ENCODE measurements around the gene AGAP2.
"Not testable (repeated sequence)": the region's sequence is repeated elsewhere in the genome, so short reads cannot be mapped to it uniquely, and the experiment has no call there.

AGAP2 gene

DNA sequence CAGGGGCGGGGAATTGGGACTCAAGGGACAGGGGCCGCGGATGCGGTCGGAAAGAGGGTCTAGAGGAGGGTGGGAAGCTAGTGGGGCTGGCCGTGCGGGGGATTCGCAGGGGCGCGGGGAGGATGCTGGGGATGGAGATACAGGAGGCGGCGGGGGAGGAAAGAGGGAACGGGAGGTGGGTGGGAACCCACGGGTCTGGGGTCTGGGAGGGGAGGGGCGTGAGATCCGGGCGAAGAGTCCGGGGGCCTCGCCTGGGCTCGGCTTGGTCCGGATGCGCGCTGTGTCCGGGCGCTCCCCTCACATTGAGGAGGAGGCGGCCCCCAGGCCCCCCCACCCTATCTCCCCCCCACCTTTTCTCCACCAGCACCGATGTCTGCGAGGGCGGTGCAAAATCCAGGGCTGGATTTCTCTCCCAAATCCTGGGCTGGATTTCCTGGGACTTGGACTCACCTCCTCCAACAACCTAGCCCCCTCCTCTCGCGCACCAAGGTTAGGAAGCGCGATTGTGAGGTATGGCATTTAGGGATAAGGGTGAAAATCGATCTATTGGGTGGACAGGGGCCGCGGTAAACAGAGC lies at the start of gene AGAP2:
TSS of gene AGAP2 (minus strand) at position 82 of the 577 bp plus-strand sequence. CDS start 496 bp downstream, outside the sequence.
- DNase-seq = no peak

DNA sequence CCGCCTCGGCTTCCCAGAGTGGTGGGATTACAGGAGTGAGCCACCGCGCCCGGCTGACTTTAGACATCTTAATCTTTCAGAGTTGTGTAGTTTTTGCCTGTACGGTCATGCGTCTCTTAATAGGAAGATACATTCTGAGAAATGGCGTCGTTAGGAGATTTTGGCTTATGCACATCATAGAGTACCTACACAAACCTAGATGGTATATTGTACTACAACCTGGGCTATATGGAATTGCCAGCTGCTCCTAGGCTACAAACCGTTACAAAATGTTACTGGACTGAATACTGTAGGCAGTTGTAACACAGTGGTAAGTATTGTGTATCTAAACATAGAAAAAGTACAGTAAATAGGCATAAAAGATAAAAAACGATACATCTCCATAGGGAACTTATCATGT lies 45.3 kb upstream of the AGAP2 start:
- DNase-seq = no peak

DNA sequence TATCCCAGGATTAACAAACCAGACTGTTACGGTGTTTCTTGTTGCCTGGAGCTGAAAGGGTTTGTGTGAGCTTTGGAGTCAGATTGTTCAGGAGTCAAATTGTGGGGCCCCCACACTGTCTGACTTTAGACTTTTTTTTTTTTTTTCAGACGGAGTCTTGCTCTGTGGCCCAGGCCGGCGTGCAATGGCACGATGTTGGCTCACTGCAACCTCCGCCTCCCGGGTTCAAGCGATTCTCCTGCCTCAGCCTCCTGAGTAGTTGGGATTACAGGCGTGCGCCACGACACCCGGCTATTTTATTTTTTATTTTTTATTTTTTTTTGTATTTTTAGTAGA lies 44.9 kb upstream of the AGAP2 start:
- no peak for DNase-seq

DNA sequence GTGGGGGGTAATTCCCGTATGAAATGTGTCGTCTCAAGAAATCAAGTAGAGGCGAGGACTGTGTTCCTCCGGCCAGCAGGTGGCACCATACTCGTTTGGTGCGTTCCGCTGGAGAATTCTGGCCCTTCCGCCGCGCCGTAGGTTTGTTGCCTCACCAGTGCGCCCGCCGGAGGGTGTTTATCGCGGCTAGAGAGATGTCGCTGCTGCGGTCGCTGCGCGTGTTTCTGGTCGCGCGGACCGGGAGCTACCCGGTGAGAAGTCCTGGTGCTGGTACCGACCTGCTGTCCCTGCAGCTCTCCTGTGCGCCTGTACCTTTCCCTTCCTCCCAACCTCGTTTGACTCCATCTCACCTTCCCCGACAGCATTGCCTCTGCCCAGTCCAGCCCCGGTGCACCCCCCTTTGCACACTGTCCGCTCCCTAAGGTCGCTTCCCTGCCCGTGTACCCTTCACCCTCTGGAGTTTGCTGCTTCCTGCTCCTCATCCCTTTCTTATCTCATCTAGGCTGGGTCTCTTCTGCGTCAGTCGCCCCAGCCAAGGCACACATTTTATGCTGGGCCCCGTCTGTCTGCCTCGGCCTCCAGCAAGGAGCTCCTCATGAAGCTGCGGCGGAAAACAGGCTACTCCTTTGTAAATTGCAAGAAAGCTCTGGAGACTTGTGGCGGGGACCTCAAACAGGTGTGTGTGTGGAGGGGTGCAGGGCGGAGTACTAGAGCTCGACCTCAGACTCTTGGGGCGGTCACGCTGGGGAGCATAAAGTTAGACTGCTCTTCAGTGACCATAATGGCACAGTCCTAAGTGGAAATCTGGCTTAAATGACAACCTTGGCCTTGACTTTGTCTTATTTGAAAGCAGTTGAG lies 44.3 kb upstream of the AGAP2 start, which contains the start of gene TSFM:
TSS of gene TSFM (plus strand) at position 180 of the 858 bp plus-strand sequence. CDS start at position 195, 15 bp downstream.
- peak; percentile 83 for DNase-seq

DNA sequence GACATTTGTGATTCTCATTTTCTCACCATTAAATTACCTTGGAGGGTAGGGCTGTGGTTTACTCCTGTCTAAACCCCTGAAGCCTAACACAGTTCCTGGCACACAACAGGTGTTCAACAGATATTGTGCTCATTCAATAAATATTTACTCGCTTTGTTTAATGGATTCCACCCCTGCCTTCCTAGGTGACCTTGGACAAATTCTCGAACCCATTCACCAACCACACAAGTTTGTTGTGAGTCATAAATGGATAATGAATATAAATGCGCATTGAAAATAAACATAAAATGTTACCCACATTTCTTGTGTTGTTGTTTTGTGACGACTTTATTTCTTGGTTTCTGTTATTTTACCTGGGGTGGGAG lies 43.7 kb upstream of the AGAP2 start:
- DNase-seq = no peak

DNA sequence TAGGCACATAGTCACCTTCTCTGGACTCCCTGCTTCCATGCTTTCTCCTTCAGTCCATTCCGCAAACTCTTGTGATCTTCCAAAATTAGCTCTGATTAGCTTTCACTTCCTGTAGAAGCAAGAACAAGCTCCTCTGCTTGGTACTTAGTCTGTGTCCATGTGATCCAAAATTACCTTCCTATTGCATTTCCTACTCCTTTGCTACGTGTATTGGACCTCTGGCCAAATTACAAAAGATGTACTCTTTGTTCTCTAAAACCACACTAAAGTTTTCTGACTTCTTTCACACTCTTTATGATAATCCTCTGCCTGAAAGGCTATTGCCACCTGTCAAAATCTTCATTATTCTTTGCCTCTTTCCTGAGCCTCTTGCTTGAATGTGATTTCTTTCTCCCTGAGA lies 43.3 kb upstream of the AGAP2 start:
- DNase-seq = no peak

DNA sequence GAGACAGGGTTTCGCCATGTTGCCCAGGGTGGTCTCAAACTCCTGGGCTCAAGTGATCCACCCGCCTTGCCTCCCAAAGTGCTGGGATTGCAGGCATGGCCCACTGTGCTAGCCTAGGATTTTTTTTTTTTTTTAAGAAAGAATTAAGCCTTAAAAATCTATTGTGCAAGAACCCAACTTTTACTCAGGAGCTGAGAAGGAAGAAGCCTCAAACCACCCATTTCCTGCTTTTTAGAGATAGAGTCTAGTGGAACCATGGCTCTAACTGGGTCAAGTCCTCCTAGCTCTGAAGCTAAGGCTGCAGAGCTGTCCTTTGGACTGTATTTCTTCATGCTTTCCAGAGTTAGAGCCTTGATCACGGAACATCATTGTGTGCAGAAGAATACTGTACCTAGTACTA lies 42.7 kb upstream of the AGAP2 start:
- DNase-seq = no peak

DNA sequence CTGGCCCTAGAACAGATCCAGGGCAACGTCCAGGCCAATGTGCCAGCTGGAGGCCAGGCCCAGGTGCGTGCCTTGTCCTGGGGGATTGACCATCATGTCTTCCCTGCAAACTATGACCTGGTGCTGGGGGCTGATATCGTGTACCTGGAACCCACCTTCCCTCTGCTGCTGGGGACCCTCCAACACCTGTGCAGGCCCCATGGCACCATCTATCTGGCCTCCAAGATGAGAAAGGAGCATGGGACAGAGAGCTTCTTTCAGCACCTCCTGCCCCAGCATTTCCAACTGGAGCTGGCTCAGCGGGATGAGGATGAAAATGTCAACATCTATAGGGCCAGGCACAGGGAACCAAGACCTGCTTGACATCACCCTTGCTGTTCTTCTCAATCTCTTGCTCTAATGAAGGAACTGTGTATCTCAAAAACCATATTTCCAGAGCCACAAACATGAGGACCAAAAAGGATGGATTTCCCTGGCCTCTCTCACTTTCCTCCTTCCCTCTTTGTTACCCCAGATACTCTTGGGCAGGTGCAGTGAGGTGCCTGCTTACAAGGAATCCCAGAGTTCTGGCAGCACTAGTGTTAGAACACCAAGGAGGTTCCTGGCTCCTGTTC lies 41.8 kb upstream of the AGAP2 start:
- no peak for DNase-seq

DNA sequence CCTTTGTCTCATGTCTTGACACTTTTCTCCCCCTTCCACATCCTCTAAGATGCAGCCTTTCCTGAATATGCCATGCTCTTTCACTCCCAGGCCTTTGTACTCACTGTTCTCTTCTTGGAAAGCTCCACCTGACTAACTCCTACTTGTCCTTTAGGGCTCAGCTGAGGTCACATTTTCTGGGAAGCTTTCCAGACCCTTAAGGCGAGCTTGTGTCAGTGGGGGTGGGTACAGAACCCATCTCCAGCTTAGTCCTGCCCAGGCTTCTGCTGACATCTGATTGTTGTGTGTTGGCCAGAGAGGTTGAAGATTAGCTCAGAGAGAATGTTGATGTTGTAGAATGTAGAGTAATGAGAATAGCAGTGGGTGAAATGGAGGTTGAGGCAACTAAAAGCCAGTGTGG lies 41.2 kb upstream of the AGAP2 start:
- no peak for DNase-seq

DNA sequence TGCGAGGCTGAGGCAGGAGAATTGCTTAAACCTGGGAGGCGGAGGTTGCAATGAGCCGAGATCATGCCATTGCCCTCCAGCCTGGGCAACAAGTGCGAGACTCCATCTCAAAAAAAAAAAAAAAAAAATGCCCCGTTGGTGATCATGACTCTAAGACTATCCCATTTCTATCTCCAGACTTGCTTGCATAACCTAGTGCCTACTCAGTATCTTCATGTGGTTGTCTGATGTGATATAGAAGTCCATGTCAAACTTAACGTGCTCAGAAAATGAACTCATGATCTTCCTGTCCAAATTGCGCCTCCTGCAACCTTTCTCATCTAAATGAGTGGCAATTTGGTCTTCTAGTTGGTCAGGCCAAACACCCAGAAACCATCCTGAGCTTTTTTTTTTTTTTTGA lies 39.4 kb upstream of the AGAP2 start:
- no peak for DNase-seq

DNA sequence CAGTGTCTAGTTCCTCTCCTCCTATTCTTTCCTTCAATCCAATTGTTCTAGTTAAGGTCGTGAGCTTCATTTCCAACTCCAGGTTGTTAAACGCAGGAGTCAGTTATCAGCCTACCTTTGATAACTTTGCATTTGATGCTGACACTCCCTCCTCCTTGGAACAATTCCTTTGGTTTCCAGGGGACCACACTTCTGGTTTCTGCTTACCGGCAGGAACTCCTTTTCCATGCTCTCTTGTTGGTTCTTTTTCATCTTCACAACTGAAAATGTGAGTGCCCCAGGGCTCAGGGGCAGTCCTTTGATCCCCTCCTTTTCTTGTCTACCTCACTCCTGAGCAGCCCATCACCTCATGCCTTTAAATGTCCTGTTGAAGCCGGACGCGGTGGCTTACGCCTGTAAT lies 38.8 kb upstream of the AGAP2 start:
- DNase-seq = no peak

DNA sequence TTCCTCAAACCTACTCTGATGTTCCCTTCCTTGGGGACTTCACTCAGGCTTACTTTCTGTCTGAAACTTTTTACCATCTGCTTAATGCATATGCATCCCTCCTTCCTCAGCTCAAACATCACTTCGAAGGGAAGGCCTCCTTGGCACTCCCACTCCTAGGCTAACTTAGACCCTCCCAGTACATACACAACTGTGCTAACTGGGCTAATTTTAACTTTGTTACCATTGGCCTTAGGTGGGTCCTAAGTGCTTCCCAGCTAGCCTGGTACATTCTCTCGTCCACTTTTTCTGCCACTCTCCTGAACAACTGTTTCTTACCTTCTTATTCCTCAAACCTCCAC lies 37.7 kb upstream of the AGAP2 start:
- DNase-seq = no peak

DNA sequence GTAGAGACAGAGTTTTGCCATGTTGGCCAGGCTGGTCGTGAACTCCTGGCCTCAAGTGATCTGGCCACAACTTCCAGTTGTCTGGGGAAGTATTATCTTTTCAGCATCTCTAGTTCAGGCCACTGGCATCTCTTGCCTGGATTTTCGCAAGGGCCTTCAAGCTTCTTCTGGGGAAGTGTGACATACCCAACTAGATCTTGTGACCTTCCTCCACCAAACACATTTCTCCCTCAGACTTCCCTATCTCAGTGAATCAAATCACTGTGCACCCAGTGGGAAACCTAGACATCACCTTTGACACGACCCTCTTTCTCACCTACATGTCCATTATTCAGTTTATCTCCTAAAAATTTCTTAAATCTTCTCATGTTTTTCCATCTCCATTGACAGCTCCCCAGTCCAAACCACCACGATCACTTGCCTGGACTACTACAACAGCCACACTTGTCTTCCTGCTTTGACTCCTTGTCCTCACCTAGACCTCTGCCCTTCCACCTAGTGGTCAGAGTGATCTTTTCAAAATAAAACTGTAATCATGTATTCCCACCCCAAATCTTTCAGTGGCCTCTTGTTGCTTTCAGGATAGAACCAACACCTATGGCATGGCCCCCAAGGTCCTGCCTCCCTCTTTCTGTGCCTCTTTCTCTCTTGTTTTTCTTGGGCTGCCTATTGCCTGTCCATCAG lies 37.2 kb upstream of the AGAP2 start:
- DNase-seq = no peak

DNA sequence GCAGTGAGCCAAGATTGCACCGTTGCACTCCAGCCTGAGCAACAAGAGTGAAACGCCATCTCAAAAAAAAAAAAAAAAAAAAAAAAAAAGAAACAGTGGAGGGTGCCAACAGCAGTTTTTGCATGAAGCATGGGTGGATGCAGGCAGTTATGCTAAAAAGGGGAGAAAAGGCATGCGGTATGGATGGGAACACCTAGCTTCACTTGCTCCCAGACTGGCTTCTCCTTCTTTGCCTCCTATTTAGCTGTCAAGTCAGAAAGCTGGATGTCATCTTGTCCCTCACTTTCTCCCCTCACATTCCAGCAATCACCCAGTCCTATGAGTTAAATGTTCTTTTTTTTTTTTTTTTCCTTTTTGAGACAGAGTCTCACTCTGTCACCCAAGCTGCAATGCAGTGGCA lies 36.5 kb upstream of the AGAP2 start:
- no peak for DNase-seq

DNA sequence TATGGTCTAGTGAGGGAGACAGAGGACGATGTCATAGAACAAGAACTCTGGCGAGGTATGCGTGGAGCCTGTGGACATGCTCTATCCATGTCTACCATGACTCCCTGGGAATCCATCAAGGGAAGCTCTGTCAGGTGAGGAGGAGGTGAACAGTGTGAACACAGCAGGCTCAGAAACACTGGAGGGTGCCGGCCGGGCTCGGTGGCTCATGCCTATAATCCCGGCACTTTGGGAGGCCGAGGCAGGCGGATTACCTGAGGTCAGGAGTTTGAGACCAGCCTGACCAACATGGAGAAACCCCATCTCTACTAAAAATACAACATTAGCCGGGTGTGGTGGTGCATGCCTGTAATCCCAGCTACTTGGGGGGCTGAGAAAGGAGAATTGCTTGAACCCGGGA lies 36.1 kb upstream of the AGAP2 start:
- not testable (repeated sequence) for DNase-seq

DNA sequence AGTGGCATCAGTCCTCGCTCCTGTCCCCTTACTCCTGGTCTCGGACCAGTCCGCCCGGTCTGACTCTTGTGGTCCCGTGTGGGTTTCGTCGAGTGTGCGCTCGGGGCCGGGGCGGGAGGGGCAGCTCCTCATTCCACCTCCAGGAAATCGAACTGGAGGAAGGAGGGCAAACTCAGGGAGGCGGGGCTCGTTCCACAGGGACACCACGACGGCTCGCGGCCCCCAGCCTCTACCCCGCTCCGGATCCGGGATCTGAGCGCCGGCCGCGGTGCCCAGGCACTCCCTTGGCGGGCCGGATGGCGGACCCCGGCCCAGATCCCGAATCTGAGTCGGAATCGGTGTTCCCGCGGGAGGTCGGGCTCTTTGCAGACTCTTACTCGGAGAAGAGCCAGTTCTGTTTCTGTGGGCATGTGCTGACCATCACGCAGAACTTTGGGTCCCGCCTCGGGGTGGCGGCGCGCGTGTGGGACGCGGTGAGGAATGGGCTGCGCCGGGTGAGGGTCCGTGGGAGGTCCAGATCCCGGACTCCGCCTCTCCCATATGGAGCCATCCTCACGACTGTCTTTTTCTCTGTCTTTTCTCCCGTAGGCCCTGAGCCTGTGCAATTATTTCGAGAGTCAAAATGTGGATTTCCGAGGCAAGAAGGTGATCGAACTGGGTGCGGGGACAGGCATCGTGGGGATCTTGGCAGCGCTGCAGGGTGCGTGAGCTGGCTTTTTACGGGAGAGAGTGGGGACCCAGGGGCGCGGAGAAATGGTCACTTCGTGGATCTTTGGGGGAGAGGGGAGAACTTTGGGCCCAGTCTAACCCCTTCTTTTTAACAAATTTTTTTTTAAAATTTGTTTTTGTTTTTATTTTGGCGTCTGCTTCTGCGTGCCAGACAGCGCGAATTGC lies 34.1 kb upstream of the AGAP2 start, which contains the start of gene EEF1AKMT3:
TSS of gene EEF1AKMT3 (plus strand) at position 186 of the 894 bp plus-strand sequence. CDS start at position 297, 111 bp downstream.
- peak; percentile 58 for DNase-seq

DNA sequence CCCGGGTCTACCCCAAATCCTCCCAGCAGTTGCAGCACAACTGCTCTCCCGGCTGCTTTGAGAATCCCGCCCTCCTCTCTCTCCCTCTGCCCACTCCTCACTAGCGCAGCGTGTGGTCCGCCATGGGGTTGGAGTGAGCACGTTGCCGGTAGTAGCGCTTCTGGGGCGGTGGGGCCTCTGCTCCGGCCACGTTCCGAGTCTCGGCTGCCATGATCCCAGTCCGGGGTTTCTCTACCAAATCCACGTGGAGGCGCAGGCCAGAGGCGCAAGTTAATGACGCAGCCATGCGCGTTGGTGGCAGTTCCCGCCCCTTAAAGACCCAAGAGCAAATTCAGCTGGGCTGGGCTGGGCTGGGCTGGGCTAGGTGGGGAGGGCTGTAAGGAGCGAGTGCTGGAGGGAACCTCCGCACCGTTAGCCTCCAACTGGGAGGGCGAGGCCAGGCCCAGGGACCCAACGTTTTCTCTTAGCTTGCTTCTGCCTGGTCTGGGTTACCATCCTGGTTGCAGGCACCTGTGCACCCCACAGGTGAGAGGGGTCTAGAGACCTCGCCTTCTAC lies 33.4 kb upstream of the AGAP2 start, which contains the start of gene METTL1:
TSS of gene METTL1 (minus strand) at position 233 of the 556 bp plus-strand sequence. CDS start at position 211, 22 bp downstream.
- peak; percentile 87 for DNase-seq

DNA sequence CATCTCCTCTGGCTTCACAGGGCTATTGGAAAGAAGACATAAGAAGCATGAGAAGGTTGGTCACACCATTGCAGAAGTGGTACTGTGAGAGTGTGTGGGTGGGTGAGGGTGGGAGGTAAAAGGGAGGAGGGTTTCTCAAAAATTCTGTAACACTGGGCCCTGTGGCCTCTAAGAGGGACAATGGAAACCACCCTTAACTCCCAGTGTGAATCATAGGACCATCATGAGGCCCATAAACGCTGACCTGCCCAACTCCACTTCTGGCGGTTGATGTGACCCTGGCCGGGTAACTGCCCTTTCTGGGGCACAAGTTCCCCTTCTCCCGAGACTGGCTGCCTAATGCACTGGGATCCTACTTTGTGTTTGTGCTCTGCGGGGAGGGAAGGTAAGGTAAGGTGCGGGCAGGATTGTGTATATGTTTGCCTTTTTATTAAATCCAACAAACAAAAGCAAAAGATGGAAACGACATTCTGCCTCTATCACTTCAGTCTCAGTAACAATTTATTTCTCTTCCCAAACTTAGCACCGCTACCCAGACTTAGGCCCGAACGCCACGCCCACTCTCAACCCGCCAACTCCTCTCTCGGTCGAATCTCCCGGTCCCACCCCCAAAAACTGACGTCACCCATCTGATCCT lies 32.8 kb upstream of the AGAP2 start:
- peak; percentile 84 for DNase-seq

DNA sequence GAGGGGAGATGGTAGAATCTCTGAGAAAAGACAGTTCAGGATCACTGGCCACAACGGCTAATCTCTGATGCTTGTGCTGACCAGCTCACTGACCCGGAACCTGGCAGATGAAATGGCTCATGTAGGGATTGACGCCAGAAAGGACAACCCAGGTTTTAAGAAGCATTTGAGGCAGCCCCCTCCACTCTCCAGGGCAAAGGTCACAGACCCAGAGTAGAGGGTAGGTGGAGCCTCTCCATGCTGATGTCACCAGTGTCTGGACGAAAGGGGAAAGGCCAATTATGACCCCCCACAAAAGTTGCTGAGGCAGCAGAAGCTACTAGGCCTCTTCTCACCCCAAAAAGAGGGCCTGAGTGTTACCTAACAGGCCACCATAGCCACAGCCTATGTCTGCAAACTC lies 32.2 kb upstream of the AGAP2 start:
- DNase-seq = no peak

DNA sequence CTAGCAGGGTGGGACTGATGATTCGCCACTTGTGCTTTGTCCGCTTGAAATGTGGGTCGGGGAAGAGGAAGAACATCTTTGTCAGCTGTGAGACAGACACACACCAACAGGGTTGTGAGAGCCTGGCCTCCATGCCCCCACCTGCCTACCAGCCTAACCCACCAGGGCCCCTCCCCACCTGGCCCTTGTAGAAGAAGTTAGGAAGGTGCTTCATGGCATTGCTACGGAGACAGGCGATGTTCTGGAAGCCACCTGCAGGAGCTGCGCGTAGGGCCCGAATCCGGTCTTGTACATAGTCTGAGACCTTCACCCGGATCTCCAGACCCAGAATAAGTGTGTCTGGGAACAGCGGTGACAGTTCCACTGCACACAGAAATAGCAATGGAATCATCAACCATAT lies 31.1 kb upstream of the AGAP2 start:
- no peak for DNase-seq

DNA sequence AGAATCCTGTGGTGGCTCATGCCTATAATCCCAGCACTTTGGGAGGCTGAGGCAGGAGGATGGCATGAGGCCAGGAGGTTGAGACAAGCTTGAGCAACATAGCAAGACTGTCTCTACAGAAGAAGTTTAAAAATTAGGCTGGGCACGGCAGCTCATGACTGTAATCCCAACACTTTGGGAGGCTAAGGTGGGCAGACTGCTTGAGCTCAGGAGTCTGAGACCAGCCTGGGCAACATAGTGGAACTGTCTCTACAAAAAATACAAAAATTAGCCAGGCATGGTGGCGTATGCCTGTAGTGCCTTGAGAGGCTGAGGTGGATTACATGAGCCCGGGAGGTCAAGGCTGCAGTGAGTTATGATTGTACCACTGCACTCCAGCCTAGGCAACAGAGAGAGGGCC lies 29.3 kb upstream of the AGAP2 start:
- no peak for DNase-seq

DNA sequence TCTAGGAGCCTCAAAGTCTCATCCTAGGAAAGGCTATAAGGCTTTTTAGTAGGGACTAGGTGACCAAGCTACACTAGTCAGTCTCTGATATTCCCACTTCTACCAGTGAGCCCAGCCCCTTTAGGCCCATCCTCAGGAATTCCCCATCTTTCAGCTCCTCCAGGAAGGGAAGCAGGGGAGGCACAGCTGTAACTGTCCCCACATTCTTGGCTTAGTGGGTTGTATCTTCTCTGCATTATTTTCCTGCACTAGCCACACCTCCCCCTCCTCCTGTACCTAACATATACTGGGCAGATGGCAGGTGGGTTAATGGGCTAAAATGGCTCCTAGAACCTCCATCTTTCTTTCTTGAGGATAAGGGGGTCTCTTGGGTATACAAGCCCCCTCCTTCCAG lies 28.8 kb upstream of the AGAP2 start:
- no peak for DNase-seq

Data from SHP77 treated with DMSO at 0.1 percent for 48 hours (cell line).